GM10266 (cell line): ENCODE measurements around the gene CELA2A.
"Not testable (repeated sequence)": the region's sequence is repeated elsewhere in the genome, so short reads cannot be mapped to it uniquely, and the experiment has no call there.

Experiments
- DNase-seq: peaks from one replicate; pipeline ENCODE4 v3.0.0; 2012; ENCODE audit errors: extremely low spot score
- TF ChIP-seq, protein P1 (sequence below): IDR thresholded peaks from 2 replicates; pipeline ENCODE4 v1.5.1; 2012; ENCODE audit warnings: mild to moderate bottlenecking, low read depth; ENCODE audit not compliant: control insufficient read depth, insufficient read depth; ENCODE audit errors: missing control alignments

The CELA2A gene

DNA sequence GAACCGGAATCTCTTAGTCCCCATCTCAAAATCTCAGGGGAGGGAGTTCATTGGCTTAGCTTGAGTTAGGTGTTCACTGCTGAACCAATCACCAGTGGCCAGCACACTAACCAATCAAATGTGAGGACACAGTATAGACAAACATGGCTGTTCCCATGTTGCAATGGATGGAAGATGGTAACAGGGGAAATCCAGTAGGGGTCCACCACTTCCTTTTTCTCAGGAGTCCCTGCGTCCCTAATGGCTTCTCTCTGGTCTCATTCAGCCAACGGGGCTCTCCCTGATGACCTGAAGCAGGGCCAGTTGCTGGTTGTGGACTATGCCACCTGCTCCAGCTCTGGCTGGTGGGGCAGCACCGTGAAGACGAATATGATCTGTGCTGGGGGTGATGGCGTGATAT, 29.1 kb downstream of the CELA2A start:
- TF ChIP-seq, protein P1, sequence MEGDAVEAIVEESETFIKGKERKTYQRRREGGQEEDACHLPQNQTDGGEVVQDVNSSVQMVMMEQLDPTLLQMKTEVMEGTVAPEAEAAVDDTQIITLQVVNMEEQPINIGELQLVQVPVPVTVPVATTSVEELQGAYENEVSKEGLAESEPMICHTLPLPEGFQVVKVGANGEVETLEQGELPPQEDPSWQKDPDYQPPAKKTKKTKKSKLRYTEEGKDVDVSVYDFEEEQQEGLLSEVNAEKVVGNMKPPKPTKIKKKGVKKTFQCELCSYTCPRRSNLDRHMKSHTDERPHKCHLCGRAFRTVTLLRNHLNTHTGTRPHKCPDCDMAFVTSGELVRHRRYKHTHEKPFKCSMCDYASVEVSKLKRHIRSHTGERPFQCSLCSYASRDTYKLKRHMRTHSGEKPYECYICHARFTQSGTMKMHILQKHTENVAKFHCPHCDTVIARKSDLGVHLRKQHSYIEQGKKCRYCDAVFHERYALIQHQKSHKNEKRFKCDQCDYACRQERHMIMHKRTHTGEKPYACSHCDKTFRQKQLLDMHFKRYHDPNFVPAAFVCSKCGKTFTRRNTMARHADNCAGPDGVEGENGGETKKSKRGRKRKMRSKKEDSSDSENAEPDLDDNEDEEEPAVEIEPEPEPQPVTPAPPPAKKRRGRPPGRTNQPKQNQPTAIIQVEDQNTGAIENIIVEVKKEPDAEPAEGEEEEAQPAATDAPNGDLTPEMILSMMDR: no peak
- no peak for DNase-seq

DNA sequence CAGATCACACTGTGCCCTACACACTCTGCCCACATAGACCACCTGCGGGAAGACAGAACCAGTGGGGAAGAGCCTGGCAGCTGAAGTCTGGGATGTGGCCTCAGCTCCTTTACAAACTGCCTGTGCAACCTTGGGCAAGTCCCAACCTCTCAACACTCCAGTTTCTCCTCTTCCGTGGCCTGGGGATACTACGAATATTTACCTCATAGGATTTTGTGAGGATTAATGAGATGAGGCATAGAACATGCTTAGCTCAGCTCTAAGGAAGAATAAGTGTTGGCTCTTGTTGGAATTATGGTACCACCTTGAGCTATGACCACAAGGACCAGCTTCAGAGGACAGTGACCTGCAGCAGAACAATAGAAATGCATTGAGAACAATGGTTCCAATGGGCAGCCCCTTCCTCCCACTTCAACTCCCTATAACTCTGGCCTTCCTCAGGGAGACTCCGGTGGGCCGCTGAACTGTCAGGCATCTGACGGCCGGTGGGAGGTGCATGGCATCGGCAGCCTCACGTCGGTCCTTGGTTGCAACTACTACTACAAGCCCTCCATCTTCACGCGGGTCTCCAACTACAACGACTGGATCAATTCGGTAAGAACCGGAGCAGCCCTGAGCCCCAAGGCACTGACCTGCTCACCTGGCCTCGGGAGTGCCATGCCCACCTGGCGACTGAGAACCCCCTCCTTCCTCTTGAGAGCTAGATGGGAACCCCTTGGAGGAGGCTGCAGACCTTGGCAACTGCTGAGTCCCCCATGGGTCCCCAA, 30.5 kb downstream of the CELA2A start:
- not testable (repeated sequence) for DNase-seq

DNA sequence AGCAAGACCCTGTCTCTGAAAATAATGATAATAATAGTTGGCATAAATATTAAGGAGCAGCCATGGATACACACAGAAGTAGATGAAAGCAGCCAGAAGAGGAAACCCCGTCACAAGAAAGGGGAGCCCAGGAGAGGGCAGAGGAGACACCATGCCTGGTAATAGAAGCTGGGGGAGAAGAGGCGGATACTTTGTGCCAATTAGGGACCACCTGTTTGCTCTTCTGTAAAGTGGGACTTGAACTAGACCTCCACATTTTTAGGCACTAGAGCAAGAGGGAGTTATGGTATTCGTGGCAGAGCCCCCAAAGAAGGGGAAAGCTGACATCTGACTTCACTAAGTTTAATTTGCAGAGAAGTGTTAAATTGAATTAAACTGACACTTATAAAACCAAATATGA, 31.8 kb downstream of the CELA2A start:
- TF ChIP-seq, protein P1: no peak
- no peak for DNase-seq

DNA sequence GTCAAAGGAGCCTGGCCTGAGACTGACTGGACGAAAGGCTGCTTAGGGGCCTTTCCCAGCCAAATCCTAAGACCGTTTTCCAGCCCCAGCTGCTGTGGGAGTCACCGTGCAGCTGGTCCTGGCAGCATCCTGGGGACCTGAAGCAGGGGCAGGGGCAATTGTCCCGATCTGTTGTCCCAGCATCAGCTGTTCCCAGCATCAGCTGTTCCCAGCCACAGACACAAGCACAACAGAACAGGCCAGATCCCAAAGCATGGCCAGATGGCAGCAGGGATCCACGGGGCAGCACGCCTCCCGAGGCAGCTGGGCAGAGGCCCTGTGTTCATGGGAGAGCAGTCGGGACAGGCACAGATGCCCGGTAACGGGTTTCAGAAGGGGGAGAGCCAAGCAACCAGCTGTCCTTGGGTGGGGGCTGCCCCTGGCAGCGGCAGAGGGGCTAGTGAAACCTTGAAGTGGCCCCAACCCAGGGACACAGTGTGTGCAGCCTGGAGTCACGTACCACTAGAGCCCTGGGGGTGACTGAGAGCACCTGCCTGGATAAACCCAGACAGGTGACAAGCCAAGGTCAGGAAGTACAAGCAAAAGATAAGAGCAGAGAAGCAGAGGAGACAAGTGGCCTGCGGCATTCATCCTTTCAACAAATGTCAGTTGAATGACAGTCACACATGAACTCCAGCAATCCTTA, 32.7 kb downstream of the CELA2A start:
- DNase-seq: no peak
- TF ChIP-seq, protein P1: no peak

DNA sequence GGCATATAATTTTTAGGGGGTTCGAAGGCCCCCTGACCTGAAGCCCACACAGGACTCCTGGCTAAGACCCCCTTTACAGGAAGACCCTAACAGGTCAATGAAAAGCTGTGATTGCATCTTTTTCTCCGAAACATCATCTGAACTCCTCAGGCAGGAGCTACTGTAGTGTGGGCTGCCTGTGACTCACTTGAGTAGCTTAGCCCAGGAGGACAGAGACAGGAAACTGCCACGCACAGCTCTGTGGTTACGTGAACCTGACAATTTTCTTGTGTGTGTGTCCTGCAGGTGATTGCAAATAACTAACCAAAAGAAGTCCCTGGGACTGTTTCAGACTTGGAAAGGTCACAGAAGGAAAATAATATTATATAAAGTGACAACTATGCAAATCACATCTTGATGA, 34.5 kb downstream of the CELA2A start:
- DNase-seq: not testable (repeated sequence)

DNA sequence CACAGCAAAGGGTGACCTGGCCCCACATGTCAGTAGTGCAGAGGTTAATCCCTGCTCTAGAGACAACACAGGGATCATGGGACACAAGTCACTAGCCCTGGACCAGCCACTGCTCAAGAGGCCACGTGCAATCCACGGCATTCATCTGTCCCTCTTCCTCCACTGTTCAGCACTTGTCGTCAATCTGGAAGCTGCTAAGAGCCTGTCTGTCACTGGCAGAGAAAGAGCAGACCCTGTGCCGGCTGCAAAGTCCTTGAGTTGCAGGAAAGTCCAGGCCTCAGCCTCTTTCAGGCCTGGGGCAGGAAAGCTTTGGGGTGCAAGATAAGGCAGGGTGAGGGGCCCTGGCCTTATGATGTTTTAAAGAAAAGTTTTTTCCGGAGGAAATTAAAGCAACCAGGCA, 36.1 kb downstream of the CELA2A start:
- TF ChIP-seq, protein P1: no peak
- no peak for DNase-seq

DNA sequence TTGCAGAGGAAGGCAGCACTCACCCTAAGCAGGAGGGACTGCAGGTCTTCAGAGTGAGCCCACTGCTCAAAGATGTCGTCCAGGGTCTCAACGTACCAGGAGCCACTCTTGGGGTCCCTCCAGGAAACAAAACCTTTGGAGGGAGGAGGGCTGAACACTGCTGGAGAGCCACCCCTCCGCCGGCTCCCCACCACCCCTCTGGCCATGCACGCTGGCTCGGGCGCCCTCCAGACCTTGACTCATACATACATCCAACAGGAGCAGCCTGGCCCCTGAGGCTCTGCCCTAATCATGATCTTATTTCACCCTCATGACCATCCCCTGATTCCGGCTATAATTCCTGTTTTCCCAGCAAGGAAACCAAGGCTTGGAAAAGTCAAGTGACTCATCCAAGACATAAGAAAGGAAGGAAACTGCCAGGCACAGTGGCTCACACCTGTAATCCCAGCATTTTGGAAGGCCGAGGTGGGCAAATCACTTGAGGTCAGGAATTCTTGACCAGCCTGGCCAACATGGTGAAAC, 37.4 kb downstream of the CELA2A start:
- TF ChIP-seq, protein P1: no peak
- DNase-seq: no peak
